GM19240 (cell line): ENCODE measurements around the gene PRAME.
"Not testable (repeated sequence)": the region's sequence is repeated elsewhere in the genome, so short reads cannot be mapped to it uniquely, and the experiment has no call there.

ENCODE experiments used
- DNase-seq: peaks from one replicate; pipeline ENCODE4 v3.0.0; 2011; ENCODE audit warnings: low spot score; ENCODE audit not compliant: insufficient read length

The PRAME gene

DNA sequence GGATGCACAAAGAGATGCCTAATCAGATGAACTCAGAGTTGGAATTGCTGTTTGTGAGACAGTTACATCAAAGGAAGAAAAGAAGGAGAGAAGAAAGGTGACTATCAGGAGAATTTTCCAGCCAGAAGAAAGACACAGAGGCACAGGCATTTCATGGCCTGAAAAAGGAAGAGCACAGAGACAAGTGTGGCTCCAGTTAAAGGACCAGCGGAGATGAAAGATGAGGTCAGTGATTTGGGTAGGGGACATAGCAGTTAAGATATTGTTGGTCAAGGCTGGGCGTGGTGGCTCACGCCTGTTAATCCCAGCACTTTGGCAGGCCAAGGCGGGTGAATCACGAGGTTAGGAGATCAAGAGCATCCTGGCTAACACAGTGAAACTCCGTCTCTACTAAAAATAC is 35.6 kb downstream of the PRAME start:
- no peak for DNase-seq

DNA sequence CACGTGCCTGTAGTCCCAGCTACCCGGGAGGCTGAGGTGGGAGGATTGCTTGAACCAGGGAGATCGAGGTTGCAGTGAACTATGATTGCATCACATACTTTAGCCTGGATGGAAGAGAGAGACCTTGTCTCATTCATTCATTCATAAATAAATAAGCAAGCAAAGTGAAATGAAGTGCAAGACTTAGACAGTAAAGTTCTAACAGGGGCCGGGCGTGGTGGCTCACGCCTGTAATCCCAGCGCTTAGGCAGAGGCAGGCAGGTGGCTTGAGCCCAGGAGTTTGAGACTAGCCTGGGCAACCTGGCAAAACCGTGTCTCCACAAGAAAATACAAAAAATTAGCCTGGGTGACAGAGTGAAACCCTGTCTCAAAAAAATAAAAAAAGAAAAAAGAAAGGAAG is 37.4 kb downstream of the PRAME start:
- no peak for DNase-seq

DNA sequence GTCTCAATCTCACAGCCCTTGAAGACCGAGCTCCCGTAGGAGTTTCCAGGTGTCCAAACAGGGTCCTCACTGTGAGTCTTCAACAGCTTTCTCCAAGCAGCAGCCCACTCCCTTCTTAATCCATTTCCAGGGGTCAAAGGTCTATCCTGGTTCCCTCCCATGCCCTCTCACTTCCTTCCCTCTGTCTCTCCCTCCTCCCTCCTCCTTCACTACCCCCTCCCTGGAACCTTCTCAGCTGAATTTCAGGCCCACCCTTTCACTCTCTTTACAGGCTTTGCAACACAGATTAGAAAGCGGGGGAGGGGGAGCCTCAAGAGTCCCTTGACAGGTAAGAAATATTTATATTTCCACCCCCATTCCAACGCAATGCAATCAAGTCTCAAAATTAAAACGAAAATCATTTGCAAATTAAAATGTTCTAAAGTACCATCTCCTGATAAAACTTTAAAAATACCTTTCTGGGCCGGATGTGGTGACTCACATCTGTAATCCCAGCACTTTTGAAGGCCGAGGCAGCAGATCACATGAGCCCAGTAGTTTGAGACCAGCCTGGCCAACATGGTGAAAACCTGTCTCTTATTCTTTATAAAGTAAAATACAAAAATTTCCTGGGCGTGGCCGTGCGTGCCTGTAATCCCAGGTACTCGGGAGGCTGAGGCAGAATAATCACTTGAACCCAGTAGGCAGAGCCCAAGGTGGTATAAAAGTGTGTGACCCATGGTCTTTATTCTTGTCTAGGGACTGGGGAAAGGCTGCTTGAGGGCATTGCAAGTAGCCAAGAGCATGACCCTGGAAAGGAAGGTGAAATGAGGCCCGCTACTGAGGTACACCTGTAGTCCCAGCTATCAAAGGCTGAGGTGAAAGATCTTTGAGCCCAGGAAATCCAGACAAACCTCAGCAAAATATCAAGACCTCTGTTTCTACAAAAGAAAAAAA is 38.1 kb downstream of the PRAME start:
- no peak for DNase-seq

DNA sequence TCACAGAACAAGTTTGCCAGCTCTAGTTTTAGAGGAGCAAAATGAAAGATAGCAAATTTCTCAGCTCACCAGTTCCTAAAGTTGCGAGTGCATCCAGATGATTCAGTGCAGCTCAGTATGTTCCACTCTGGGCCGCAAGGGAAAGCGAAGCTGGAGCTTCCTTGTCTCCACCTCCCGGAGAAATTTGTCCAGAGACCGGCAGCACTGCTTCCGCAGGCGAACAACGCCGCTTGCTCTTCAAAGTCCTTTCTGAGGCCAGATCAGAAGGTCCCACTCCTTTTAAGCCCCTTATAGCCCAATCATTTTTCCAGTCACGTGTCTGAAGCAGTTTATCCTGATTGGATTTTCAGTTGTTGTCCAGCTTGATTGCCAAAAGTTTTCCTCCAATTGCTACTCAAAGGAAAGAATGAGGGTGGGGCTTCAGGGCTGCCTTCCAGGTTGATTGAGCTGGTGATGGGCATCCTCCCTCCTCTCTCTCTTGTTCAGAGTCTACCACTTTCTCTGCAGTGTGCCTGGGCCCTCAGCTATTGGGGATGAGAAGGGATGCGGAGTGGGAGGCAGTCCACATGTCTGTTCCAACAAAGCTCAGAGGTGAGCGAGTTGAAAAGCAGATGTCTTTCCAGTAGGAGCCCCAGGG is 38.9 kb downstream of the PRAME start, which contains the start of gene ZNF280A:
Gene ZNF280A (minus strand): TSS at position 251 of the 637 bp plus-strand sequence. CDS start 4,640 bp downstream, outside the sequence.
- no peak for DNase-seq

DNA sequence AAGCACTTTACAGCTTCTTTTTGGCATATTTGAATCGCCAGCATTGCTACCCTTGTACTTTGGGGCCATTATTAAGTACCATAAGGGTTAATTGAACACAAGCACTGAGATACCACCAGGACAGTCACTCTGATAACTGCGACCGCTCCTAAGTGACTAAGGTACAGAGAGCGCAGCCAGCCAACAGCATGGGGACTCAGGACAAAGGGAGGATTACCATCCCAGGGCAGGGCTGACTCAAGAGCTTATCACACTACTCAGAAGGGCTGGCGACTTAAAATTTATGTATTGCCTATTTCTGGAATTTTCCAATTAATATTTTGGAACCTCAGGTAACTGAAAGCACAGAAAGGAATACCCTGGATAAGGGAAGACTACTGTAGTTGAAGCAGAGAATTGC is 39.5 kb downstream of the PRAME start:
- DNase-seq: no peak

DNA sequence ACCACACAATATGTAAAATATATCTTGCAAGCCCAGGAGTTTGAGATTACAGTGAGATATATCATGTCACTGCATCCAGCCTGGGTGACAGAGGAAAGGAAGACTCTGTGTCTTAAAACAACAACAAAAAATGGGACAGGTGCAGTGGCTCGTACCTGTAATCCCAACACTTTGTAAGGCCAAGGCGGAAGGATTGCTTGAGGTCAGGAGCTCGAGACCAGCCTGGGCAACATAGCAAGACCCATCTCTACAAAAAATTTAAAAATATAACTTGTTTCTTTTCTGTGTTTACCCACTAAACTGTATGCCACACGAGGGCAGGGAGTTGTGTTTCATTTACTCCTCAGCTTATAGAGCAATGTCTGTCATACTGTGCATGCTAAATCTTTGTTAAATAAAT is 42.1 kb downstream of the PRAME start:
- no peak for DNase-seq

DNA sequence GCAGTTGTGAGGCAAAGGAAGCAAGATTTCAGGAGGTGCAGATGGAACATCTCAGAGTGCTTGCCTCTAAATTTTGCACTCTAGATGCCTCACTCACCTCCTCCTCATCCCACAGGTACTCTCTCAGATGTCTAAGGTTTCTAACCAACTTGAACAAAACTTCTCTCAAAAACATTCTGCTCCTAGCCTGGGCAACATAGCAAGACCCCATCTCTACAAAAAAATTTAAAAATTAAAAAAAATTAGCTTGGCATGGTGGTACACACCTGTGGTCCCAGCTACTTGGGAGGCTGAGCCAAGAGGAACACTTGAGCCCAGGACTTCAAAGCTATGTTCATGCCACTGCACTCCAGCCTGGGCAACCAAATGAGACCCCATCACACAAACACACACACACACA is 43.2 kb downstream of the PRAME start:
- DNase-seq: no peak

DNA sequence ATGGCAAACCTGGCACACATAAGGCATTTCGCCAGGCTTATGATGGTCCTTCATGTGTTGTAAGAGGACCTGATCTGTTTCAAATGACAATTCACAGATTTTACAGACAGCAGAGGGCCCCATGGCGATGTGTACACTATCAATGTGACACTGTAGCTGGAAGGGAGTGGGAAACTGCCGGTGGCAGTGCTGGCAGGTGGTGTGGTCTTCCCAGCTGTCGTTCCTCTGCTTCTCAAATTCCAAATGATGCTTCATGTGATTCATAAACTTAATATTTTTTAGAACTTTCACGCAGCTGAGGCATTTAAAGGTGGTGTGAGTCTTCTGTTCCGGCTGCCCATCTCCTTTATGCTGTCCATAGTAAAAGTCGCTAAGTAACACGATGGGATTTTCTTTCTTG is 44.6 kb downstream of the PRAME start:
- DNase-seq: not testable (repeated sequence)

DNA sequence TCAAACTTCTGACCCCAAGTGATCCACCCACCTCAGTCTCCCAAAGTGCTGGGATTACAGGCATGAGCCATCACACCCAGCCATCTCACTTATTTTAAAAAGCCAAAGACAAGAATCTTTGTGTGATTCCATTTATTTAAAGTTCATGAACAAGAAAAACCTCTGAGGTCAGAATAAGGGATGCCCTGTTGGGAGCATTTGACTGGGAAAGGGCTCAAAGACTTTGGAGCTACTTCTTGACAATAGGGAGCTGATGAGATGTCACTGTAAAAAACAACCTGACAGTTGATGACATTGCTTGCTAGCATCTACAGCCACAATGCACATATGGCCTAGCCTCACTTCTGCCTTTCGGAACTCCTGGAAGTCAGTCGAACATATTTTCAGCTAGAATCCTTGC is 45.4 kb downstream of the PRAME start:
- no peak for DNase-seq

DNA sequence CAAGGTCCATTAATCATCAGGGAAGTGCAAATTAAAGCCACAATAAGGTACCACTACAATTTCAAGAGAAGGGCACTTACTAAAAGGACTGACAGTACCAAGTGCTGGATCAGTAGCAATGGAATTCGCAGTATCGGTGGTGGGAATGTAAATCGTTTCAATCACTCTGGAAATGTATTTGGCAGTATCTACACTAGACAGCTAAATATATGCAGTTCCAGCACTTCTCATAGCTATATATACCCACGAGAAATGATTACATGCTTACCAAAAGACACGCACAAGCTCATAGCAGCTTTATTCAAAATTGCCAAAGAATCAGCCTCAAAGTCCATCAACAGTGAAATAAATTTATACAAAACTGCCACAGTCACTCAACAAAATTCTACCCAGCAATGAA is 46.1 kb downstream of the PRAME start:
- no peak for DNase-seq

DNA sequence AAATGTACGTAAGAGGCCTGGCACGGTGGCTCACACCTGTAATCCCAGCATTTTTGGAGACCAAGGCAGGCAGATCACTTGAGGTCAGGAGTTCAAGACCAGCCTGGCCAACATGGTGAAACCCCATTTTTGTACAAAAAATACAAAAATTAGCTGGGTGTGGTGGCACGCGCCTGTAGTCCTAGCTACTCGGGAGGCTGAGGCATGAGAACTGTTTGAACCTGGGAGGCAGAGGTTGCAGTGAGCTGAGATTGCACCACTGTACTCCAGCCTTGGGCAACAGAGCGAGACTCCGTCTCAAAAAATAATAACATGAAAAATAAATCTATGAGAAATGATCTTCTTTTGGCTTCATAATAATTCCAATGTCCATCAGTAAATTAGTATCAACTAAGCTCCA is 48.2 kb downstream of the PRAME start:
- not testable (repeated sequence) for DNase-seq

DNA sequence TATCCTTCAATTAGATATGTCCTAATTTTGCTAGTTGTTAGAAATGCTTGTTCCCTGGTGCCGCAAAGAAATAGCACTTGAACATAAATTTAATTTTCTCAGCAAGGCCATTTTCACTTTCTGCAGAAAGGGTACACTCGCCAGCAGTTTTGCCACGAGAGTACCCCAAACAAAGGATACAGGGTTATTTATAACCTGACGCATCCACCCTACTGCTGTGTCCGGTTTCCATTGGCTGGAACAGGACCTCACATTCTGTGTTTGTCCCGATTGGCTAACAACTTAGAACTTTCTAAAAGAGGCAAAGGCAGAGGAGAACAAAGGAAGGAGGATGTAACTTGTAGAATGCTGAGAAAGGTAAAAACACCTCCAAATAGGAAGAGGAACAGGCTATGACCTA is 49.2 kb downstream of the PRAME start:
- DNase-seq: not testable (repeated sequence)

DNA sequence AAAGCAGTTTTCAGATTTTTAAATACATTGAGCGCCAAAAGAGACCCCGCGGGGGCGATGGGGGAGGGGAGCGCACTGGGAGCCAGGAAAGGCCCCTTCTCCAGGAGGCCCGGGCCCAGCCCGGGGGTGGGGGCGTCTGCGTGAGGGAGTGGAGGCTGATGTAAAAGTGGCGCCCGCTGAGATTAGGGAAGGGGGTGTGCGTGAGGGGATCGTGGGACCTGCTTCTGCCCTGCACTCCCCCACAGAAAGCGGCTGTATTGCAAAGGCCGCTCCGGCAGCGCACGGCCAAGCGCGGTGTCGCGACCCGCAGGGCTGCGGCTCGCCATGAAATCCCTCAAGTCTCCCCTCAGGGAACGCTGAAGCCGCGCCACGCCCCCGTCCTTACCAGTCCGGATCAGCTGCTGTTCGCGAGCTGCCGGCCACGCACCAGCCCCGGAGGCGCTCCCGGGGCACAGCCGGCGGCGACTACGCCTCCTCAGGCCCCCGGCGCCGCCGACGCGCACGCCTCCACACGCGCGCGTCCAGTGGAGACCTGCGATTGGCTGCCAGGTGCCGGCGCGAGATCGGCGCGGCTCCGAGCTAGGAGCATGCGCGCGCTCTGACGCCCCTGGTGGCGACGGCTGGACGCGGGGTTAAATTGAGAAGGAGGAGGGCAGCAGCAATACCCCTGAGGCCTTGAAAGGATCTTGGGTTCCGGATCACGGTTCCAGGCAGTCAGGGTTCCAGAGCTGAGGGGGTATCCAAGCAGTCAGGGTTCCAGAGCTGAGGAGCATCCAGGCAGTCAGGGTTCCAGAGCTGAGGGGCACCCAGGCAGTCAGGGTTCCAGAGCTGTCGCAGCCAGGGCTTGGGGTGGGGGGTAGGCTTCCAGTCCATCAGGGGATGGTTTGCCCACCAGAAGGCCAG is 50.5 kb downstream of the PRAME start, which contains the start of gene ZNF280B:
Gene ZNF280B (minus strand): TSS at position 469 of the 903 bp plus-strand sequence. CDS start 19,344 bp downstream, outside the sequence.
- DNase-seq: peak; percentile 88

DNA sequence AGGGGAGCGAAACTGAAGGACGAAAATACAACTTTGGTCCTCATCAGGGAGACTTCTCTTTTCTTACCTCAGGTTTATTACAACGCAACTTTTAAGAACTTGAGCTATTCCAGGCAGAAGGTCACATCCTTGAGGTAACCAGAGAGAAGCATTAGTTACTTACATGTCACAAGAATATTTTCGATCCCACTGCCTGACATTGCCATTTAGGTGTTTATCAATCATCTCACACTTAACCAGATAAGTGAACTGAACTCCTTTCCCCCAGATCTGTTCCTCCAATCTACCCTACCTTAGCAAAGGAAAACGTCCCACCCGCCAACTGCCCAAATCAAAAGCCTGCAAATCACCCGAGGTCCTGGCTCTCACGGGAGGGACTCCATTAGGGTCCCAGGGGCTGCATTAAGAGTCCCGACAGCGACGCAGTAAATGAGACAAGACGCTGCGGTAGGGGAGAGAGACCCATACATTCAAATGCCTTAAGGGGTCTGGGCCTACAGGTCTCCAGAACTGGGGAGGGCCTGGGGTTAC is 51.3 kb downstream of the PRAME start:
- DNase-seq: no peak

DNA sequence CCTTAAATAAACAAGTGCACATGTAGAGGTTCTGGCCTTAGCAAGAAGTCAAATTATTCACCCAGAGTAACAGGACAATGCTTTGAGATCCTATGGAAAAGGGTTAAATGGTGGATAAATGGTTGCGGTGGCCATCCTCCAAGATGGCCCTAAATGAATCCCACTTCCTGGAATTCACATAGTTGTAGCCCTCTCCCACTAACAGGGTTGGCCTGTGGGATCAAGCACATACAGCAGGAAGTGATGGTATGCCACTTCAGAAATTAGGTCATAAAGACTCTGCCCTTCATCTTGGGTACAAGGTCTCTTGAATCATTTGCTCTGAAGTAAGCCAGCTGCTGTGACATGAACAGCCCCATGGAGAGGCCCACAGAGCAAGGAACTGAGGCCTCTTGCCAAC is 52.3 kb downstream of the PRAME start:
- no peak for DNase-seq

DNA sequence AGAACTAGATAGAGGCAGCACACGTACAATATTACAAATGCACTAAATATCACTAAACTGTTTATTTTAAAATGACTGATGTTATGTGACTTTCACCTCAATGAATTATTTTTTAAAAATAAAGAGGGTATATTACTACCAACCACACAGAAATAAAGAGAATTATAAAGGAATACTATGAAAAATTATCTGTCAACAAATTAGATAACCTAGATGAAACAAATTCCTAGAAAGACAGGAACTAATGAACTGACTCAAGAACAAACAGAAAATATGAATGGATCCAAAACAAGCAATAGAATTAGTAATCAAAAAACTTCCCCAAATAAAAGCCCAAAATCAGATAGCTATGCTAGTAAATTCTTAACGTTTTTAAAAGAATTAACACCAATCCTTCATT is 60.8 kb downstream of the PRAME start:
- no peak for DNase-seq
